GM18526 (cell line): Measurements from ENCODE around the gene EGR1.

ENCODE experiments used
- POLR2A ChIP-seq: IDR thresholded peaks from 3 replicates; pipeline ENCODE4 v1.6.1; 2011; ENCODE audit not compliant: insufficient read length; ENCODE audit errors: extremely low read depth

EGR1 gene

DNA sequence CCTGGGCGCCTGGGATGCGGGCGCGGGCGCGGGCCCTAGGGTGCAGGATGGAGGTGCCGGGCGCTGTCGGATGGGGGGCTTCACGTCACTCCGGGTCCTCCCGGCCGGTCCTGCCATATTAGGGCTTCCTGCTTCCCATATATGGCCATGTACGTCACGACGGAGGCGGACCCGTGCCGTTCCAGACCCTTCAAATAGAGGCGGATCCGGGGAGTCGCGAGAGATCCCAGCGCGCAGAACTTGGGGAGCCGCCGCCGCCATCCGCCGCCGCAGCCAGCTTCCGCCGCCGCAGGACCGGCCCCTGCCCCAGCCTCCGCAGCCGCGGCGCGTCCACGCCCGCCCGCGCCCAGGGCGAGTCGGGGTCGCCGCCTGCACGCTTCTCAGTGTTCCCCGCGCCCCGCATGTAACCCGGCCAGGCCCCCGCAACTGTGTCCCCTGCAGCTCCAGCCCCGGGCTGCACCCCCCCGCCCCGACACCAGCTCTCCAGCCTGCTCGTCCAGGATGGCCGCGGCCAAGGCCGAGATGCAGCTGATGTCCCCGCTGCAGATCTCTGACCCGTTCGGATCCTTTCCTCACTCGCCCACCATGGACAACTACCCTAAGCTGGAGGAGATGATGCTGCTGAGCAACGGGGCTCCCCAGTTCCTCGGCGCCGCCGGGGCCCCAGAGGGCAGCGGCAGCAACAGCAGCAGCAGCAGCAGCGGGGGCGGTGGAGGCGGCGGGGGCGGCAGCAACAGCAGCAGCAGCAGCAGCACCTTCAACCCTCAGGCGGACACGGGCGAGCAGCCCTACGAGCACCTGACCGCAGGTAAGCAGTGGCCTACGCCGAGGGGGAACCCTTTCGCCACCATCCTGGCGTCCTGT lies at the start of gene EGR1:
EGR1 (plus strand) TSS at position 219 of the 864 bp plus-strand sequence; CDS start at position 502, 283 bp downstream.
- TF ChIP-seq POLR2A, result peak; percentile 80

- no peak for TF ChIP-seq POLR2A
Observed at GRCh38 chr5:138418444-138418843, 46.8 kb upstream of the EGR1 start.

GRCh38 chr5:138425079-138425478 lies 40.2 kb upstream of the EGR1 start:
- no peak for TF ChIP-seq POLR2A

- no peak for TF ChIP-seq POLR2A
Observed at GRCh38 chr5:138435943-138436342, 29.3 kb upstream of the EGR1 start.

- no peak for TF ChIP-seq POLR2A
Observed at GRCh38 chr5:138438003-138438723, 27.1 kb upstream of the EGR1 start.

DNA sequence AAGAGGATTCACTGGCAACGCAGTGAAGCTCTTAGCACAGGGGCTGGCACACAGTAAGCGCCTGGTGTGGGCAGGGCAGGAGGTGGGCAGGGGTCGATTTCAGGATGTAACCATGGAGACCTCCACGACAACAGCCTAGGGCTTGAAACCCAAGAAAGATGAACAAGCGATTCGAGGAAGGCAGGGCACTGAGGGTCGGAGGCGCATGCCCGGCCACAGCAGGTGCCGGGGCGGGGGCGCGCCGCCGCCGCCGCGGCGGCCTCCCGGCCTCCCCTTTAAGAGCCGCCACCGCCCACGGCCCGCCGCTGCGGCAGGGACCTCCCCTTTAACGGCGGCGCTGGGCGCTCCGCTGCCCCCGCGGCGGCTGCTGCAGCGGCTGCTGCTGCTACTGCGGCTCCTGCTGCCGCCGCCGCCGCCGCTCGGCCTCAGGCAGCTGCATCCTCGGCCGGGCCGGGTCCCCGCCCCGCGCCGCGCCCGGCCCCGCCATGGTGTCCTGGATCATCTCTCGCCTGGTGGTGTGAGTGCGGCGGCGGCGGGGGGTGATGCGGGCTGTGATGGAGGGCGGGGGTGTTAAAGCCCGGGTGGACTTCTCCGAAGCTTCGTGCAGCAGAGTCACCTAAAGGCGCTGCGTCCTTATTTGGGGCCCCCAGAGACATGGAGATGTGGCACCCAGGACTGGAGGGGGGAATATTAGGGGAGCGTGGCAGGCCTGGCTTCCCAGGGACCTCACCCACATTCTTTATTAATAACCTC lies 26.4 kb upstream of the EGR1 start, which contains the start of gene REEP2:
REEP2 (plus strand) TSS at position 334 of the 753 bp plus-strand sequence; CDS start at position 486, 152 bp downstream.
- no peak for TF ChIP-seq POLR2A

DNA sequence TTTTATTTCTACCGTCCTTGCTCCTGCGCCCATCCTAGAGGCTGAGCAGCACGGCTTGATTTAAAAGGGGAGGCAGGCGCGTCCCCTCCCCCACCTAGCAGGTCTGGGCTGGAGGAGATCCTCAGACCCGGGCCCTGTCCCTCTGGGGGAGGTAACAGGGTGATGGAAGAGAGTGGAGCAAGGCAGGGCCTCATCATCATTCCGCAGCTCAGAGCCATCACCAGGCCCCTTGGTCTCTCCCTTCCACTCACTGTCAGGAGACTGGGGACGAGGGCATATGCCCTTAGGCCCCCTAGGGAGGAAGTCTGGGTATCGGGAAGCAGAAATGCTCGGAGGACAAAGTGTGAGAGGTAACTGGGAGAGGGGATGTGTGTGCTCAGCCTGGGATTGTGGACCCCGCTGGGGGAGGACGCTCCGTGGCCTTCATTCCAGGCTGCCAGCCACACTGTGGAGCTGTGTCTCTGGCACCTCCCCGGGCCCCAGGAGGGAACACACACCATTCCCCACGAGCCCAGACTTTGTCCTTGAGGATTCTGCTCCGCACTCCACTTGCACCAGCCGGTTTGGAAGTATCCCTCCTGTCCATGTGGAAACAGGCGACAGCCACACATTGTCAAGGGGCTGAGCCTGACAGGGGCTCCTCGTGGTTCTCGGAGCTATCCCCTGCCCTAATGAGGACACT lies 25.7 kb upstream of the EGR1 start:
- no peak for TF ChIP-seq POLR2A

DNA sequence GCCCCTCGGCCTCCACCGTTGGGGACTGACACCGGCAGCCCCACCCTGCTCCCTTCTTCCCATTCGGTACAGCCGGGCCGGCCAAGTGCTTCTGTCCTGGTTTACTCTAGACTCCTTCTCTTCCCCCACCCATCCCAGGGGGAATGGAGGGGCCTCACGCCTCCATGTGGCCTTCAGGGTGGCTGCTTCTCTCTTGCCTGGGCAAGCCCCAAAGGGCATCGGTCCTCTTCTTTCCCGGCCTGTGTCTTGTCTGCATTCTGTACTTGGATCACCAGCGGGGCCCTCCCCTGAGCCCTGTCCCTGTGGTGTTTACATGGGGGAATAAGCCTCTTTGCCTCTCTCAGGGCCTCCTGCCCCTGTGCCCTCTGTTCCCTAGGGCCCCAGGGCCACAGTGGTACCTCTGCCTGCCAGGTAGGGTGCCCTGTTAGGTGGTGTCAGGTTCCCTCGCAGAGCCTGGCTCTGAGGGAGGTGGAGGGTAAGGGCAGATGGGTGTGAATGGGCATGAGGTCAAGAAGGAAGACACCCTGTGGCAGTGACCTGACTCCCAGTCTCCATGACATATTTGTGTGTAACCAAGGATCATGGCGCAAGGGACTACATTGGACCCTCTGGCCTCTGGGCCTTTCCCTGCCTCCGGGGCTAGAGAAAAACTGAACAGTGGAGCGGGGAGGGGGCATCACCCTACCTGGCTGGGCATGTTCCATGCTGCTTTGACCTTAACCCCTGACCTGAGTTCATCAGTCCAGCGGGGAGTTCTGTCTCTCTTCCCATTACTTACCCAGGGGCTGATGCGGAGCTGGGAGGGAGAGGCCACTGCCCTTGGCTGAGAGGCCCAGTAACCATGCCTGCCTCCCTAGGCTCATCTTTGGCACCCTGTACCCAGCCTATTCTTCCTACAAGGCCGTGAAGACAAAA lies 24.9 kb upstream of the EGR1 start:
- TF ChIP-seq POLR2A, result no peak

DNA sequence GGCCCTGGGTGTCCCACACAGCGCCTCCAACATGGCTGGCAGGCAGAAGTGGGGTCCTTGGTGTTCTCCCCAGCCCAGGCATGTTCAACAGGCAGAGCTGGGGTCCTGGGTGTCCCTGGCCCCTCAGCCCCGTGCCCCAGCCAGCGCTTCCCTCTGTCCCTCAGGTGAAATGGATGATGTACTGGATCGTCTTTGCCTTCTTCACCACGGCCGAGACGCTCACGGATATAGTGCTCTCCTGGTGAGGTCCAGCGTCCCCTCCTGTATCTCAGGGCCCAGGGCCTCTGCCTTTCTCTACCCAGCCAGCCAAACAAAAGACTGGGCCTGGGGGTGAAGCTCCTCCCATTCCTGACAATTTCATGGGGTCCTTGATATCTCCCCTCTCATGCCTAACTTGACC lies 24.1 kb upstream of the EGR1 start:
- no peak for TF ChIP-seq POLR2A

DNA sequence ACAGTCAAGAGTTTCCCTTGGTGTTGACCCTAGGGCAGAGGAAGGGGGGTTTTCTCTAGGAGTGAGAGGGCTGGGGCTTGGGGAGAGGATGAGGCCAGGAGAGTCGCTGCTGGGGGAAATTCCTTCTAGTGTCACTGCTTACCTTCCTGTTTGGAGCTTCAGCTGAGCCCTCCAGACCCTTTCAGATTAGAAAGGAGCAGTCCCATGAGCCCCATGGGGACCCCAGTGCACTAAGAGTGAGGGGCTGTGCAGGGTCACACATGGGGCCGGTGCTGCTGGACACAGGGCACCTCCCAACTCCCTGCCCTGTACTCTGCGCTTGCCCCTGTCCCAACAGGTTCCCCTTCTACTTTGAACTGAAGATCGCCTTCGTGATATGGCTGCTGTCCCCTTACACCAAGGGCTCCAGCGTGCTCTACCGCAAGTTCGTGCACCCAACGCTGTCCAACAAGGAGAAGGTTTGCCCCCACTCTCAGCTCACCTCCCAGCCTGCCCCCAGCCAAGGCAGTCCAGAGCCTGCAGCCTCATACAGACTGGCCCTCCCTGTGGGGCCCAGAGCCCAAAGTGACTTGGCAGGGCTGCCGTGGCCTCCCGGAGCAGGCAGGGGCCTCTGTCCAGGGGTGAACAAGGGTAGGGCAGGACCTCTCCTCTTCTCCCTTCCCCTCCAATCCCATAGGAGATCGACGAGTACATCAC lies 21.1 kb upstream of the EGR1 start:
- no peak for TF ChIP-seq POLR2A

DNA sequence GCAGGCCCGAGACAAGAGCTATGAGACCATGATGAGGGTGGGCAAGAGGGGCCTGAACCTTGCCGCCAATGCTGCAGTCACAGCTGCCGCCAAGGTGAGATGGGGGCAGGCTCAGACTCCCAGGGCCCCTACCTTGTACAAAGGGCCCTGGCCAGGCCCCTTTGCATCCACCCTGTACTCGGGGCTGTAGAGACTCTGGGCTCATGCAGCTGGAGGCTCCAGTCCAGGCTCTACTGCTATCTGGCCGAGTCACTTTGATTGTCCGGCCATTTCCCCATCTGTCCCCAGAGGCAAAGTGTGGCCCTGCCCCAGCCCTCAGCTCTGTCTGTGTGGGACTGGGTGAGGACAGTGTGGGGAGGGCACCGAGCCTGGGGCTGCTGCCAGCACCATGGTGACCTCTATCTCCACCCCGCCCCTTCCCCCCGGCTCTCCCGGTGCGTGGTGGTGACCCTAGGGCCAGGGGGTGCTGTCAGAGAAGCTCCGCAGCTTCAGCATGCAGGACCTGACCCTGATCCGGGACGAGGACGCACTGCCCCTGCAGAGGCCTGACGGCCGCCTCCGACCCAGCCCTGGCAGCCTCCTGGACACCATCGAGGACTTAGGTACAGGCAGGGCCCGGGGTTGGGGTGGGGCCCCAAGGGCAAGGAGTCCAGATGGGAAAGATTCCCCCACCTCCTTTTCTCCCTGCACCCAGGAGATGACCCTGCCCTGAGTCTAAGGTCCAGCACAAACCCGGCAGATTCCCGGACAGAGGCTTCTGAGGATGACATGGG lies 20.3 kb upstream of the EGR1 start:
- no peak for TF ChIP-seq POLR2A

DNA sequence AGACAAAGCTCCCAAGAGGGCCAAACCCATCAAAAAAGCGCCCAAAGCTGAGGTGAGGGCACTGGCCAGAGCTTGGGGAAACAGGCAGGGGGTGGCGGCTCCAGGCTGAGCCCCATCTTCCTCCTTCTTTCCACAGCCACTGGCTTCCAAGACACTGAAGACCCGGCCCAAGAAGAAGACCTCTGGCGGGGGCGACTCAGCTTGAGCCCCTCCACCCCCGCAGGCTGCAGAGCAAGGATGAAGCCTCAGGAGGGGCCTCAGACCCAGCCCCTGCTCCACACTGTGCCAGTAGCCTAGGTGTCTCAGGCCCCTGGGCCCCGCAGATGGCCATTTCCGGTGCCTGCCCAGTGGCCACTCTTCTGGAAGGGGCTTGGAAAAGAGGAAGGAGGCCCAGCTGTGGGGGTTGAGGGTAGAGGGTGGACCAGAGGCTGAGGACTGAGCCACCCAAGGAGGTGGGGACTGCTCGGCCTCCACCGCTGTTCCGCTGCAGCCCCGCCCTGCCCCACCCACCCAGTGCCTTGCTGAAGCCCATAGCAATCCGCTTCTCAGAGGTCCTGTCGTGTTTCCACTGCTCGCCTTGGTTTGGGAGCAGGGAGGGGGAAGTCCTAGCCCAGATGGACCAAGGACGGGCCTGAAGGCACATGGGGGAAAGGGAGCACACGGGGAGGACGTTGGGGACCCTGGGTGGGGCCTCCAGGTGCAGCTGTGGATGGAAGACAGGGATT lies 19.6 kb upstream of the EGR1 start:
- TF ChIP-seq POLR2A, result no peak
